Ishikawa (cell line): ENCODE data around the gene CACNA1G.
A peak's percentile ranks its signal among the peaks of the same experiment; 100 is the strongest.

Experiments used
- CEBPB ChIP-seq: IDR thresholded peaks from 2 replicates; pipeline ENCODE4 v1.6.1; 2012
- CREB1 ChIP-seq: IDR thresholded peaks from 2 replicates; pipeline ENCODE4 v1.6.1; 2012; ENCODE audit warnings: low read depth
- EGR1 ChIP-seq: IDR thresholded peaks from 2 replicates; pipeline ENCODE4 v1.6.1; 2012
- EP300 ChIP-seq: IDR thresholded peaks from 2 replicates; pipeline ENCODE4 v1.6.1; 2012; ENCODE audit warnings: borderline replicate concordance
- NFIC ChIP-seq: IDR thresholded peaks from 2 replicates; pipeline ENCODE4 v1.6.1; 2012
- RAD21 ChIP-seq: IDR thresholded peaks from 2 replicates; pipeline ENCODE4 v1.6.1; 2012; ENCODE audit warnings: low read depth
- TAF1 ChIP-seq: IDR thresholded peaks from 2 replicates; pipeline ENCODE4 v1.6.1; 2012; ENCODE audit warnings: low read depth, mild to moderate bottlenecking
- TCF12 ChIP-seq: IDR thresholded peaks from 2 replicates; pipeline ENCODE4 v1.6.1; 2012; ENCODE audit warnings: low read depth
- TEAD4 ChIP-seq: IDR thresholded peaks from 2 replicates; pipeline ENCODE4 v1.6.1; 2012
- YY1 ChIP-seq: IDR thresholded peaks from 2 replicates; pipeline ENCODE4 v1.6.1; 2012; ENCODE audit warnings: low read depth
- ZBTB7A ChIP-seq: IDR thresholded peaks from 2 replicates; pipeline ENCODE4 v1.6.1; 2012; ENCODE audit warnings: low read depth
- TF ChIP-seq, protein P1 (sequence below): IDR thresholded peaks from 2 replicates; pipeline ENCODE4 v1.6.1; 2012; ENCODE audit warnings: low read depth, mild to moderate bottlenecking
- TF ChIP-seq, protein P2 (sequence below): IDR thresholded peaks from 2 replicates; pipeline ENCODE4 v1.6.1; 2012
- TF ChIP-seq, protein P3 (sequence below): IDR thresholded peaks from 2 replicates; pipeline ENCODE4 v1.6.1; 2012

DNA sequence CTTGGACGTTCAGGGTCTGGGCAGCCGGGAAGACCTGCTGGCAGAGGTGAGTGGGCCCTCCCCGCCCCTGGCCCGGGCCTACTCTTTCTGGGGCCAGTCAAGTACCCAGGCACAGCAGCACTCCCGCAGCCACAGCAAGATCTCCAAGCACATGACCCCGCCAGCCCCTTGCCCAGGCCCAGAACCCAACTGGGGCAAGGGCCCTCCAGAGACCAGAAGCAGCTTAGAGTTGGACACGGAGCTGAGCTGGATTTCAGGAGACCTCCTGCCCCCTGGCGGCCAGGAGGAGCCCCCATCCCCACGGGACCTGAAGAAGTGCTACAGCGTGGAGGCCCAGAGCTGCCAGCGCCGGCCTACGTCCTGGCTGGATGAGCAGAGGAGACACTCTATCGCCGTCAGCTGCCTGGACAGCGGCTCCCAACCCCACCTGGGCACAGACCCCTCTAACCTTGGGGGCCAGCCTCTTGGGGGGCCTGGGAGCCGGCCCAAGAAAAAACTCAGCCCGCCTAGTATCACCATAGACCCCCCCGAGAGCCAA, 65.6 kb downstream of the CACNA1G start:
- TF ChIP-seq TAF1 (no peak), CEBPB (no peak), RAD21 (peak; percentile 85), TCF12 (no peak), EP300 (no peak), CREB1 (no peak), TEAD4 (no peak), NFIC (no peak), YY1 (no peak), ZBTB7A (no peak), EGR1 (no peak)
- TF ChIP-seq, protein P1, sequence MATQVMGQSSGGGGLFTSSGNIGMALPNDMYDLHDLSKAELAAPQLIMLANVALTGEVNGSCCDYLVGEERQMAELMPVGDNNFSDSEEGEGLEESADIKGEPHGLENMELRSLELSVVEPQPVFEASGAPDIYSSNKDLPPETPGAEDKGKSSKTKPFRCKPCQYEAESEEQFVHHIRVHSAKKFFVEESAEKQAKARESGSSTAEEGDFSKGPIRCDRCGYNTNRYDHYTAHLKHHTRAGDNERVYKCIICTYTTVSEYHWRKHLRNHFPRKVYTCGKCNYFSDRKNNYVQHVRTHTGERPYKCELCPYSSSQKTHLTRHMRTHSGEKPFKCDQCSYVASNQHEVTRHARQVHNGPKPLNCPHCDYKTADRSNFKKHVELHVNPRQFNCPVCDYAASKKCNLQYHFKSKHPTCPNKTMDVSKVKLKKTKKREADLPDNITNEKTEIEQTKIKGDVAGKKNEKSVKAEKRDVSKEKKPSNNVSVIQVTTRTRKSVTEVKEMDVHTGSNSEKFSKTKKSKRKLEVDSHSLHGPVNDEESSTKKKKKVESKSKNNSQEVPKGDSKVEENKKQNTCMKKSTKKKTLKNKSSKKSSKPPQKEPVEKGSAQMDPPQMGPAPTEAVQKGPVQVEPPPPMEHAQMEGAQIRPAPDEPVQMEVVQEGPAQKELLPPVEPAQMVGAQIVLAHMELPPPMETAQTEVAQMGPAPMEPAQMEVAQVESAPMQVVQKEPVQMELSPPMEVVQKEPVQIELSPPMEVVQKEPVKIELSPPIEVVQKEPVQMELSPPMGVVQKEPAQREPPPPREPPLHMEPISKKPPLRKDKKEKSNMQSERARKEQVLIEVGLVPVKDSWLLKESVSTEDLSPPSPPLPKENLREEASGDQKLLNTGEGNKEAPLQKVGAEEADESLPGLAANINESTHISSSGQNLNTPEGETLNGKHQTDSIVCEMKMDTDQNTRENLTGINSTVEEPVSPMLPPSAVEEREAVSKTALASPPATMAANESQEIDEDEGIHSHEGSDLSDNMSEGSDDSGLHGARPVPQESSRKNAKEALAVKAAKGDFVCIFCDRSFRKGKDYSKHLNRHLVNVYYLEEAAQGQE = no peak
- TF ChIP-seq, protein P2, sequence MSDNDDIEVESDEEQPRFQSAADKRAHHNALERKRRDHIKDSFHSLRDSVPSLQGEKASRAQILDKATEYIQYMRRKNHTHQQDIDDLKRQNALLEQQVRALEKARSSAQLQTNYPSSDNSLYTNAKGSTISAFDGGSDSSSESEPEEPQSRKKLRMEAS = no peak
- TF ChIP-seq, protein P3, sequence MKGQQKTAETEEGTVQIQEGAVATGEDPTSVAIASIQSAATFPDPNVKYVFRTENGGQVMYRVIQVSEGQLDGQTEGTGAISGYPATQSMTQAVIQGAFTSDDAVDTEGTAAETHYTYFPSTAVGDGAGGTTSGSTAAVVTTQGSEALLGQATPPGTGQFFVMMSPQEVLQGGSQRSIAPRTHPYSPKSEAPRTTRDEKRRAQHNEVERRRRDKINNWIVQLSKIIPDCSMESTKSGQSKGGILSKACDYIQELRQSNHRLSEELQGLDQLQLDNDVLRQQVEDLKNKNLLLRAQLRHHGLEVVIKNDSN = no peak
